OCI-LY7 (cell line): ENCODE data around the gene SLC4A4. TPM values are rescaled to one million over a fixed set of nuclear protein-coding genes. Genes with fewer than 3 reads are reported as not detected.

Source experiments
- BruUV-seq: library from RNA; stranded (reverse); fragments of 400-500 nt; replicated peaks from 2 replicates; lab custom pipeline; 2021; lab: Mats Ljungman, UMichigan
- CTCF ChIA-PET: fragments of 300-600 bp; sonication (Branson Sonifier 250); formaldehyde crosslinking; loops from one replicate; lab custom pipeline; 2022; ENCODE audit warnings: antibody characterized with exemption; ENCODE audit not compliant: unreplicated experiment; lab: Charles Lee
- POLR2A ChIA-PET: fragments of 300-600 bp; sonication (Branson Sonifier 250); formaldehyde crosslinking; loops from one replicate; lab custom pipeline; 2022; ENCODE audit warnings: antibody characterized with exemption; lab: Charles Lee
- DNase-seq: peaks from one replicate; pipeline ENCODE4 v3.0.0-alpha.2; 2015; ENCODE audit warnings: low spot score
- H2AFZ ChIP-seq: fragments of 200-600 bp; sonication (generic), shearing (Covaris generic); 2 replicates; pipeline ENCODE4 v1.6.1; 2014; ENCODE audit warnings: mild to moderate bottlenecking, antibody characterized with exemption, low read length, moderate library complexity
- H3K27ac ChIP-seq: fragments of 200-600 bp; sonication (generic); 2 replicates; pipeline ENCODE4 v1.5.1; 2014; ENCODE audit warnings: mixed run types, low read depth, mild to moderate bottlenecking, moderate library complexity, low read length, inconsistent platforms; ENCODE audit not compliant: poor library complexity, severe bottlenecking
- H3K36me3 ChIP-seq: fragments of 200-600 bp; sonication (generic); 2 replicates; pipeline ENCODE4 v1.6.1; 2014; ENCODE audit warnings: mild to moderate bottlenecking, antibody characterized with exemption, low read length, moderate library complexity, mixed read lengths; ENCODE audit not compliant: insufficient read depth
- H3K4me1 ChIP-seq: fragments of 200-600 bp; sonication (generic); 2 replicates; pipeline ENCODE4 v1.5.1; 2014; ENCODE audit warnings: mild to moderate bottlenecking, low read length; ENCODE audit not compliant: insufficient read depth, poor library complexity, severe bottlenecking
- H3K4me2 ChIP-seq: fragments of 200-600 bp; sonication (generic); 2 replicates; pipeline ENCODE4 v1.6.1; 2014; ENCODE audit warnings: mild to moderate bottlenecking, low read length
- H3K4me3 ChIP-seq: fragments of 200-600 bp; sonication (generic); 2 replicates; pipeline ENCODE4 v1.5.1; 2014; ENCODE audit warnings: mild to moderate bottlenecking, low read depth, low read length; ENCODE audit not compliant: poor library complexity, severe bottlenecking
- H3K79me2 ChIP-seq: fragments of 200-600 bp; sonication (generic); 2 replicates; pipeline ENCODE4 v1.6.1; 2016; ENCODE audit warnings: low read depth, mild to moderate bottlenecking, low read length, moderate library complexity, mixed read lengths; ENCODE audit not compliant: insufficient read depth
- H3K9me2 ChIP-seq: fragments of 200-600 bp; sonication (generic); 2 replicates; pipeline ENCODE4 v1.6.1; 2016; ENCODE audit warnings: mild to moderate bottlenecking, low read length, mixed read lengths; ENCODE audit not compliant: insufficient read depth
- H3K9me3 ChIP-seq: fragments of 200-600 bp; sonication (generic); 2 replicates; pipeline ENCODE4 v1.6.1; 2014; ENCODE audit warnings: mild to moderate bottlenecking, mixed run types, low read length, mixed read lengths
- H4K20me1 ChIP-seq: fragments of 200-600 bp; sonication (generic); 2 replicates; pipeline ENCODE4 v1.6.1; 2014; ENCODE audit warnings: mild to moderate bottlenecking, antibody characterized with exemption, low read length, moderate library complexity, mixed read lengths; ENCODE audit not compliant: insufficient read depth
- CTCF ChIP-seq: fragments of 200-600 bp; sonication (generic); conservative IDR thresholded peaks from 2 replicates; pipeline ENCODE4 v1.5.1; 2014; ENCODE audit warnings: mild to moderate bottlenecking, antibody characterized with exemption, low read length, moderate library complexity, mixed read lengths
- EZH2phosphoT487 ChIP-seq: fragments of 200-600 bp; sonication (generic); IDR thresholded peaks from 2 replicates; pipeline ENCODE4 v1.6.1; 2018; ENCODE audit warnings: low read depth, borderline replicate concordance, mild to moderate bottlenecking, mixed run types, antibody characterized with exemption, low read length, moderate library complexity, mixed read lengths
- intact Hi-C: fragments of 100-400 bp; cut with micrococcal nuclease; formaldehyde crosslinking; loops from one replicate; pipeline ENCODE4 v1.10.0; 2022; ENCODE audit not compliant: unreplicated experiment
- total RNA-seq, 2 experiments: library from RNA; depleted of rRNA in 1 of 2; stranded (reverse); fragments of >200 nt in 1 of 2; shearing (Covaris generic) in 1 of 2; gene quantifications; 2 replicates each; pipeline ENCODE4 v1.2.3, GENCODE V29; 2014 to 2022

Gene SLC4A4
- total RNA-seq, 2 experiments from 2014 or later: not detected

DNA sequence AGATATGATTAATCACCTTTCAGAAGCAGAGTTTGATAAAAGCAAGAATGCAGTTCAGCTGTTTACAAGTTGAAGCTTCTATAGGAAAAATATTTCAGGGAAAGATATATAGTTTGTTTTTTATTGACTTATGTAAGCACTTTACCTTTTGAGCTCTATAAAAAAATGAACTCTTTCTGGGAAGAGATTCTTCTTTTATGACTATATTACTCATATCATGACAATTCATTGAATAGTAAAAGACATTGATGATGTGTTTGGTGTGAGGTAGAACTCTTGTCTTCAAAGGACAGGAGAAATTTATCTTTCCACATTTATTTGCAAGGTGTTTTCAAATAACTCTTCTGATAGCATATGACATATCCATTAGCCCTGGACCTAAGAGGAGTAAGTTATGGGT is 156.6 kb downstream of the SLC4A4 start:
- no peak overlapping the region for H3K27ac ChIP-seq
- CTCF ChIA-PET: no interaction called here

DNA sequence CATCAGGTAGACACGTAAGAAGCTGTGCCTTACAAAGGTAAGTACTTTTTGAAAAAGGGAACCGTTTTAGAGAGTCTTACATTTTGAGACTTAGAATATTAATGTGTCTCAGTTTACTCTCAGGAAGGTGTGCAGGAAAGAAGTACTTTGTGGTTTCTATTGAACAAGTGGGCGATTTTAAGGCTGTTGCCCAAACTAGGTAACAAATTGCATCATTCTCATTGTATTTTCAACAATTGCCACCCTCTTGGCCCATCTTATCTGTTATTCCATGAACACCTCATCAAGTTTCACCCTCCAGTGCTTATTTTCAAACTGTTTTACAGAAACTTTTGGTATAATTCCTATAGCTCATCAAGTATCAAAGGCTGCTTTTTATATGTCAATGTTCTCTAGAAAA is 158.3 kb downstream of the SLC4A4 start:
- H3K4me3 ChIP-seq: no peak overlapping the region
- DNase-seq: no peak
- POLR2A ChIA-PET: no interaction called here
- H3K4me1 ChIP-seq: no peaks in the 10 kb centered on the region
- intact Hi-C loops: no loop called here
- no peaks in the 10 kb centered on the region for H3K9me3 ChIP-seq
- H3K9me2 ChIP-seq: no peaks in the 10 kb centered on the region; the same call in 1 of the 2 replicates
- no TSS peak for BruUV-seq
- H3K36me3 ChIP-seq: no peaks in the 10 kb centered on the region
- H4K20me1 ChIP-seq: no peaks in the 10 kb centered on the region
- CTCF ChIA-PET: no interaction called here
- H2AFZ ChIP-seq: no peak overlapping the region
- no peaks in the 10 kb centered on the region for H3K79me2 ChIP-seq
- H3K4me2 ChIP-seq: no peak overlapping the region
- no peak overlapping the region for H3K27ac ChIP-seq
- TF ChIP-seq EZH2phosphoT487: no peak
- TF ChIP-seq CTCF: no peak

More for the DNA sequence above, 156.6 kb downstream of the SLC4A4 start:
- Histone ChIP-seq H2AFZ (no peak overlapping the region), H3K4me2 (no peak overlapping the region), H3K4me3 (no peak overlapping the region), H3K9me2 (no peaks in the 10 kb centered on the region), H4K20me1 (no peaks in the 10 kb centered on the region), H3K36me3 (no peaks in the 10 kb centered on the region), H3K4me1 (no peaks in the 10 kb centered on the region), H3K79me2 (no peaks in the 10 kb centered on the region), H3K9me3 (no peaks in the 10 kb centered on the region)
- intact Hi-C loops: no loop called here
- no TSS peak for BruUV-seq
- POLR2A ChIA-PET: no interaction called here
- TF ChIP-seq EZH2phosphoT487: no peak
- no peak for TF ChIP-seq CTCF
- DNase-seq: no peak

DNA sequence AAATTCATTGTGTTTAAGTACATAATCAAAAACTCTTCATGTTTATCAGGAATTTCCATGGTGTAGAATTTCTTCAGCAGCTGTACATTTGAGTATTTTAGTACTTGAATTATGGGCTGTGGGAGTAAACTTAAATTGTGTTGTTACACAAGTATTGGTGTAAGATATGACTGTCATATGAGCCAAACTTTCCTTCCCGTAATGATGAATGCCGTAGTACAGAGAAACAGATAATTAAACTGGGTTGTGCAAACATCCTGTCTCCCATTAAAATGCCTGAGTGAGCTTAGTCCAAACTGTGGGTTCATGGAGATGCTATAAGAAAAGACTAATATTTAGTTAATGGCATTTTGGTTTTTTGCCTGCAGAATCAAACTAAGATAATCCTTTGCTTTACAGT is 159.2 kb downstream of the SLC4A4 start:
- BruUV-seq: no TSS peak
- H2AFZ ChIP-seq: no peak overlapping the region
- H3K4me3 ChIP-seq: no peak overlapping the region
- TF ChIP-seq EZH2phosphoT487 (no peak), CTCF (no peak)
- H3K4me1 ChIP-seq: no peaks in the 10 kb centered on the region
- H3K9me3 ChIP-seq: no peaks in the 10 kb centered on the region
- DNase-seq: no peak
- POLR2A ChIA-PET: interaction anchor here (0.8 kb wide), 1 partner anchor 36 kb away, joined by 3 read pairs; no protein-coding TSS in a partner anchor
- no peak overlapping the region for H3K4me2 ChIP-seq
- H3K27ac ChIP-seq: no peak overlapping the region
- CTCF ChIA-PET: no interaction called here
- H4K20me1 ChIP-seq: no peaks in the 10 kb centered on the region
- H3K9me2 ChIP-seq: no peaks in the 10 kb centered on the region; the same call in 1 of the 2 replicates
- intact Hi-C loops: no loop called here
- no peaks in the 10 kb centered on the region for H3K79me2 ChIP-seq
- H3K36me3 ChIP-seq: no peaks in the 10 kb centered on the region
